K562 (cell line): Measurements from ENCODE around the gene HDAC3. TPM values are rescaled to one million over a fixed set of nuclear protein-coding genes. Genes with fewer than 3 reads are reported as not detected.
"Not testable (repeated sequence)": the region's sequence is repeated elsewhere in the genome, so short reads cannot be mapped to it uniquely, and the experiment has no call there.

Source experiments
- ATAC-seq: fragments of 200-7000 bp; cut with Tn5 transposase; 3 replicates; pipeline ENCODE4 v1.9.1; 2020; ENCODE audit warnings: moderate library complexity
- BruUV-seq: library from RNA; stranded (reverse); fragments of 400-500 nt; replicated peaks from 2 replicates; lab custom pipeline; 2021; lab: Mats Ljungman, UMichigan
- CTCF ChIA-PET: fragments of 300-600 bp; formaldehyde crosslinking; extraction: SDS; loops from one replicate; lab custom pipeline; 2021; ENCODE audit warnings: low intra/inter-chr PET ratio; lab: Yijun Ruan, JAX
- POLR2A ChIA-PET: fragments of 300-600, 350-650 bp; sonication (Branson Sonifier 250); formaldehyde crosslinking; extraction: SDS; loops from one replicate; lab custom pipeline; 2021; ENCODE audit warnings: antibody characterized with exemption, inconsistent platforms; lab: Yijun Ruan, JAX
- DNase-seq, 4 experiments: peaks; one replicate each; pipeline versions ENCODE4 v3.0.0 to v3.0.0-alpha.2; 2011 to 2018; ENCODE audit warnings: low spot score in 3 of 4, mixed read lengths in 3 of 4; ENCODE audit errors: extremely low read depth in 1 of 4
- FAIRE-seq: peaks from 2 replicates; lab custom pipeline; 2011; peaks lifted over from hg19 to GRCh38; lab: Jason Lieb, UNC
- H2AFZ ChIP-seq: 2 replicates; pipeline ENCODE4 v1.6.0; 2011; ENCODE audit warnings: low read depth, low read length, control low read depth, inconsistent platforms
- H3K27ac ChIP-seq: fragments of 200-600 bp; 3 replicates; pipeline ENCODE4 v1.8.0; 2011; ENCODE audit warnings: low read depth, mild to moderate bottlenecking, control low read depth, inconsistent platforms, low read length, moderate library complexity, mixed read lengths; ENCODE audit errors: extremely low read depth
- H3K27me3 ChIP-seq, 2 experiments: fragments of 300-600 bp in 1 of 2; 2 replicates in 1 of 2; 3 replicates in 1 of 2; pipeline versions ENCODE4 v1.6.0 to v1.8.0; 2011; ENCODE audit warnings: inconsistent platforms in 2 of 2, low read length in 2 of 2, mild to moderate bottlenecking in 1 of 2, mixed read lengths in 1 of 2, moderate library complexity in 1 of 2; ENCODE audit not compliant: control insufficient read depth in 2 of 2, insufficient read depth in 2 of 2
- H3K36me3 ChIP-seq: fragments of 300-600 bp; 3 replicates; pipeline ENCODE4 v1.8.0; 2011; ENCODE audit warnings: mild to moderate bottlenecking, low read length, inconsistent platforms; ENCODE audit not compliant: control insufficient read depth, insufficient read depth
- H3K4me1 ChIP-seq, 2 experiments: fragments of 200-600 bp in 1 of 2; replicated peaks in 1 of 2; 2 replicates in 1 of 2; 3 replicates in 1 of 2; pipeline versions ENCODE4 v1.5.1 to v1.8.0; 2011; ENCODE audit warnings: inconsistent platforms in 2 of 2, low read length in 2 of 2, mild to moderate bottlenecking in 1 of 2, mixed read lengths in 1 of 2, moderate library complexity in 1 of 2; ENCODE audit not compliant: control insufficient read depth in 2 of 2, insufficient read depth in 2 of 2
- H3K4me2 ChIP-seq: 2 replicates; pipeline ENCODE4 v1.6.1; 2011; ENCODE audit warnings: low read length, control low read depth, inconsistent platforms, mixed read lengths; ENCODE audit not compliant: insufficient read depth
- H3K4me3 ChIP-seq: fragments of 200-600 bp; sonication (generic), shearing (Covaris generic); 2 replicates; pipeline ENCODE4 v1.5.1; 2016; ENCODE audit warnings: control low read depth, inconsistent platforms
- H3K79me2 ChIP-seq: fragments of 200-600 bp; 3 replicates; pipeline ENCODE4 v1.8.0; 2011; ENCODE audit warnings: low read length, inconsistent platforms; ENCODE audit not compliant: control insufficient read depth, insufficient read depth
- H3K9ac ChIP-seq, 2 experiments: 2 replicates each; pipeline versions ENCODE4 v1.6.0 to v1.6.1; 2011; ENCODE audit warnings: low read depth in 2 of 2, low read length in 2 of 2, control low read depth in 1 of 2, inconsistent platforms in 1 of 2, mild to moderate bottlenecking in 1 of 2, mixed read lengths in 1 of 2; ENCODE audit not compliant: insufficient read depth in 1 of 2
- H3K9me1 ChIP-seq: one replicate; pipeline ENCODE4 v1.6.0; 2011; ENCODE audit warnings: inconsistent platforms, mild to moderate bottlenecking, low read length, moderate library complexity; ENCODE audit not compliant: control insufficient read depth, insufficient read depth
- H3K9me3 ChIP-seq: replicated peaks from 2 replicates; pipeline ENCODE4 v1.5.1; 2011; ENCODE audit warnings: low read depth, low read length, inconsistent platforms; ENCODE audit not compliant: control insufficient read depth, insufficient read depth
- H4K20me1 ChIP-seq: replicated peaks from 2 replicates; pipeline ENCODE4 v1.6.1; 2011; ENCODE audit warnings: low read length, inconsistent platforms, mixed read lengths; ENCODE audit not compliant: control insufficient read depth, insufficient read depth
- BCOR ChIP-seq: fragments of 450-650 bp; IDR thresholded peaks from 2 replicates; pipeline ENCODE4 v1.6.1; 2016
- KDM1A ChIP-seq, 2 experiments: fragments of 450-650 bp; IDR thresholded peaks; 2 replicates each; pipeline ENCODE4 v1.6.1; 2016; ENCODE audit warnings: mild to moderate bottlenecking in 2 of 2
- RBFOX2 ChIP-seq: fragments of 200-400 bp; formaldehyde crosslinking; IDR thresholded peaks from 2 replicates; pipeline ENCODE4 v1.6.1; 2017; ENCODE audit warnings: low read depth, mild to moderate bottlenecking, low read length, moderate library complexity
- RBM25 ChIP-seq: fragments of 200-400 bp; formaldehyde crosslinking; IDR thresholded peaks from 2 replicates; pipeline ENCODE4 v1.6.1; 2018; ENCODE audit warnings: low read length, low read depth, moderate library complexity; ENCODE audit not compliant: severe bottlenecking
- ZNF121 ChIP-seq: sonication (generic); formaldehyde crosslinking; conservative IDR thresholded peaks from 2 replicates; pipeline ENCODE4 v1.8.0; 2022; ENCODE audit warnings: missing genetic modification reagents
- WGBS: fragments of 100-300 bp; shearing (Covaris generic); methylation state at CpG from one replicate; pipeline ENCODE4 v1.1.6; 2016; ENCODE audit warnings: low coverage, mixed read lengths; ENCODE audit not compliant: insufficient coverage; ENCODE audit errors: missing lambda C conversion rate; 5-methylcytosine and 5-hydroxymethylcytosine counted together
- in situ Hi-C: fragments of 300-500 bp; cut with MboI; formaldehyde crosslinking; loops from 4 replicates; pipeline ENCODE4 v1.15.0; 2018; ENCODE audit warnings: inconsistent platforms, mixed read lengths
- intact Hi-C: fragments of 100-400 bp; cut with micrococcal nuclease; formaldehyde crosslinking; loops from 2 replicates; pipeline ENCODE4 v1.14.2; 2022
- polyA plus RNA-seq, 8 experiments: library from polyadenylated mRNA; depleted of rRNA in 4 of 8; stranded (reverse) in 5 of 8; unstranded in 3 of 8; fragments of >200 nt; fragmentation: Nextera tagmentation in 2 of 8; fragmentation: Illumina TruSeq in 1 of 8; extraction: Ambion mirVana in 2 of 8; extraction: Trizol in 1 of 8; gene quantifications; 2 replicates each; pipeline versions ENCODE4 v1.2.1 to v1.2.3, GENCODE V29; 2011 to 2014; ENCODE audit warnings: inconsistent platforms in 1 of 8, missing spikeins in 1 of 8
- total RNA-seq, 7 experiments: library from RNA; depleted of rRNA in 6 of 7; stranded (reverse); fragments of >200 nt in 6 of 7; fragmentation: Illumina TruSeq in 2 of 7; extraction: Trizol in 2 of 7; gene quantifications; 2 replicates each; pipeline versions ENCODE4 v1.2.1 to v1.2.3, GENCODE V29; 2011 to 2021; ENCODE audit warnings: low replicate concordance in 1 of 7
- TF ChIP-seq, protein P1 (sequence below): sonication (generic); formaldehyde crosslinking; IDR thresholded peaks from 2 replicates; pipeline ENCODE4 v1.8.1; 2023; ENCODE audit warnings: mild to moderate bottlenecking, missing genetic modification reagents

The HDAC3 gene
- total and polyA plus RNA-seq, 9 of the 15 experiments (the other 6 are each of a cell fraction or from before 2014, with no cell fraction given): 89.7 to 191 (median 119) TPM

DNA sequence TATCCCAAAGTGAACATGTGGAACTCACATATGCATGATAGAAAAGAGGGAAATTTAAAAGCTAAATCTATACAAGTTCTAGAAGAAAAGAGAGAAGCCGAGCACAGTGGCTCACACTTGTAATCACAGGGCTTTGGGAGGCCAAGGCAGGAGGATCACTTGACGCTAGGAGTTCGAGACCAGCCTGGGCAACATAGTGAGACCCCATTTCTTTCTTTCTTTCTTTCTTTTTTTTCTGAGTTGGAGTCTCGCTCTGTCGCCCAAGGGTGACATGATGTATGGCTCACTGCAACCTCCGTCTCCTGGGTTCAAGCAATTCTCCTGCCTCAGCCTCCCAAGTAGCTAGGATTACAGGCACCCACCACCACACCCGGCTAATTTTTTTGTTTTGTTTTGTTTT, 26.7 kb downstream of the HDAC3 start:
- H3K4me2 ChIP-seq, BruUV-seq, DNase-seq, H3K27me3 ChIP-seq, FAIRE-seq, H3K4me3 ChIP-seq, ATAC-seq, H3K27ac ChIP-seq, CTCF ChIA-PET, H3K9ac ChIP-seq, in situ Hi-C loops, H3K9me1 ChIP-seq, H4K20me1 ChIP-seq, H3K9me3 ChIP-seq, H2AFZ ChIP-seq: not testable (repeated sequence)
- TF ChIP-seq ZNF121 (peak; percentile 96), RBM25 (peak; percentile 86), BCOR (peak; percentile 82), KDM1A (IDR thresholded peaks at IDR 0.05) (peak; percentile 29 to 43; a peak in 2 of 4 replicates), RBFOX2 (0 out of 2 replicates have a peak, but pooled peaks have one; percentile 39)
- TF ChIP-seq, protein P1, sequence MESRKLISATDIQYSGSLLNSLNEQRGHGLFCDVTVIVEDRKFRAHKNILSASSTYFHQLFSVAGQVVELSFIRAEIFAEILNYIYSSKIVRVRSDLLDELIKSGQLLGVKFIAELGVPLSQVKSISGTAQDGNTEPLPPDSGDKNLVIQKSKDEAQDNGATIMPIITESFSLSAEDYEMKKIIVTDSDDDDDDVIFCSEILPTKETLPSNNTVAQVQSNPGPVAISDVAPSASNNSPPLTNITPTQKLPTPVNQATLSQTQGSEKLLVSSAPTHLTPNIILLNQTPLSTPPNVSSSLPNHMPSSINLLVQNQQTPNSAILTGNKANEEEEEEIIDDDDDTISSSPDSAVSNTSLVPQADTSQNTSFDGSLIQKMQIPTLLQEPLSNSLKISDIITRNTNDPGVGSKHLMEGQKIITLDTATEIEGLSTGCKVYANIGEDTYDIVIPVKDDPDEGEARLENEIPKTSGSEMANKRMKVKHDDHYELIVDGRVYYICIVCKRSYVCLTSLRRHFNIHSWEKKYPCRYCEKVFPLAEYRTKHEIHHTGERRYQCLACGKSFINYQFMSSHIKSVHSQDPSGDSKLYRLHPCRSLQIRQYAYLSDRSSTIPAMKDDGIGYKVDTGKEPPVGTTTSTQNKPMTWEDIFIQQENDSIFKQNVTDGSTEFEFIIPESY (CRISPR knock-in tag): peak; percentile 26; the same call in 1 of the 2 replicates
- WGBS: 86% methylated on average over 4 of the region's 7 CpGs
- intact Hi-C loops: loop anchor here (10.0 kb wide), 1 partner anchor 1495 kb away; the partner anchor contains the start of gene PURA
- POLR2A ChIA-PET: interaction anchor here (0.7 to 3.2 kb wide), 3 partner anchors 9 to 19 kb away, joined by 6 to 16 read pairs (median 6); partner anchors contain the start of gene DIAPH1
- peaks cover 56% of the 10 kb centered on the region; the same call in 2 of the 3 replicates for H3K36me3 ChIP-seq
- H3K4me1 ChIP-seq: peaks cover 9 to 40% of the 10 kb centered on the region in 2 experiments; a peak in 4 of 5 replicates
- peaks cover 99% of the 10 kb centered on the region for H3K79me2 ChIP-seq
